Activated effector memory CD4-positive, alpha-beta T cell treated with Interleukin-2 at 50 U/mL for 16 hours (primary cell): Measurements from ENCODE around the gene LRMDA.

Experiments used
- DNase-seq: peaks from one replicate; pipeline ENCODE4 v3.0.0-alpha.2; 2020

LRMDA gene

GRCh38 chr10:75682649-75683557, 251.5 kb downstream of the LRMDA start:
- DNase-seq, result no peak

DNA sequence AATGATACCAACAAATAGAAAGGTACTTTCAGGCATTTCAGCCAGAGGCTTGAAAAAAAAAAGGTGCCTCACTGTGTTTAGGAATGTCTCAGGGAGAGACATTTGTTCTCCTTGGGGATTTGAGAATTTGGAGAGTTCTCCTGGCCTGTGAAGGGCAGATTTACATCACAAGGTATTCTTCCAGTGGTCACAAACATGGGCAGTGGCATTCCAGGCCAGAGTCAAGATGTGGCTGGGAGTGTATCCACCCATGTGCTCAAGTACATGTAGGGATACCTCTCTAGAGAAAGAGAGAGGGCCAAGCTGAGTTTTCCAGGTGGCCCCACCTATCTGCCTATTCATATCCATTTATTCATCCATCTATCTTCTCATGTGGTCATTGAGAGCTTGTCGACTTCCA, 253.8 kb downstream of the LRMDA start:
- DNase-seq, result no peak

DNA sequence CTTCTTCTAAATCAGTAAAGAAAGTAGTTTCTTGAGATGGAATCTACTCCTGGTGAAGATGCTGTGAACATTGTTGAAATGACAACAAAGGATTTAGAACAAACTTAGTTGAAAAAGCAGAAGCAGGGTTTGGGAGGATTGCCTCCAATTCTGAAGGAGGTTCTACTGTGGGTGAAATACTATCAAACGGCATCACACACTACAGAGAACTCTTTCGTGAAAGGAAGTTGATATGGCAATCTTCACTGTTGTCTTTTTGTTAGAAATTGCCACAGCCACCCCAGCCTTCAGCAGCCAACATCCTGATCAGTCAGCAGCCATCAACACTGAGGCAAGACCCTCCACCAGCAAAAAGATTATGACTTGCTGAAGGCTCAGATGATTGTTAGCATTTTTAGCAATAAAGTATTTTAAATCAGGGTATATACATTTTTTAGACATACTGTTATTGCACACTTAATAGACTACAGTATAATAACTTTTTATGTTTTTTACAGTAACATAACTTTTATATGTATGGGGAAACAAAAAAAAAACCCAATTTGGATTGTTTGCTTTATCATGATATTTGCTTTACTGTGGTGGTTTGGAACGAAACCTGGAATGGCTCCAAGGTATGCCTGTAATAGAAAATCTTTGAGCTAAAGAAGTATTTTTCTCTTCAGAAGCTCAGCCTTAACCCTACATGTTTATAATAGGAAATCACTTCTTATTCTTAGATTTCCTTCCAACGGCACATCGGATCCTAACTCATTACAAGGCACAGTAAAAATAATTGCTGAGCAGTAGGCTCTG, 257.3 kb downstream of the LRMDA start:
- DNase-seq, result no peak

GRCh38 chr10:75693489-75693888, 262.1 kb downstream of the LRMDA start:
- no peak for DNase-seq

DNA sequence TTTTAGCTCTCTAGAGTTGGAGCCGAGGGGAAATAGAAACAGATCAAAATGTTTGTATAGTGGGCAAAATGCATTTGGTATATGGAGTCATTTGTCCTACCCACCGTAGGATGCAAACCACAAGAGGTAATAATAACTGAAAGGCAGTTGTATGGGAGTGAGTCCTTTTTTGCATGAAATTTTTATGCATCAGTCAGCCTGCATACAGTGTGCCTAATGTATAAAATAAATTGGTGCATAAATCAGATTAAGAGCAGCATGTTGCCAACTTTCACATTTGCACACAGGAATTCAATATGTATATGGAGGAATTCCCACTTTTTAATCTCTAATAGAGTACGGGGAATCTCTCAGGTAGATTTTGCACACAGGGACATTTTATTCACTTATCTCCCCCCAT, 262.8 kb downstream of the LRMDA start:
- no peak for DNase-seq

DNA sequence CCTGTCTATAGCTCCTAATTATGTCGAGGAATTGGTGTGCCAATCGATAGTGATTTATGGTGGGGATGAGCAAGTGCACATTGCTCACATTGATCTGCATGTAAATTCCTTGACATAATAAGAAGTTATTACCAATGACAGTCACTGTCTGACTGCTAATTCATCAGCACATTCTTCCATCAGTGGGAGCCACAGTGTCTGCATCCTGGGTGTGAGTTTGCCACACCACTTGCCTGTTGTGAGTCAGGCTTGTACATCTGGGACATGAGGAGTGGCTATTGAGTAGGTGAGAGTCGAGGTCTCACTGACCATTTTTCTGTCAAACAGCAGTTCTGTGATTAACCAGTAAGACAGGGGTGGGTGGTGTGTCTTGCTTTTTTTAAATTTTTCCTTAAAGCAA, 263.4 kb downstream of the LRMDA start:
- DNase-seq, result no peak

- DNase-seq, result no peak
Observed at GRCh38 chr10:75695994-75696393, 264.6 kb downstream of the LRMDA start.

GRCh38 chr10:75696536-75696935, 265.1 kb downstream of the LRMDA start:
- no peak for DNase-seq

- no peak for DNase-seq
Observed at GRCh38 chr10:75703191-75703854, 271.9 kb downstream of the LRMDA start.

- DNase-seq, result no peak
Observed at GRCh38 chr10:75705426-75705825, 274.0 kb downstream of the LRMDA start.

DNA sequence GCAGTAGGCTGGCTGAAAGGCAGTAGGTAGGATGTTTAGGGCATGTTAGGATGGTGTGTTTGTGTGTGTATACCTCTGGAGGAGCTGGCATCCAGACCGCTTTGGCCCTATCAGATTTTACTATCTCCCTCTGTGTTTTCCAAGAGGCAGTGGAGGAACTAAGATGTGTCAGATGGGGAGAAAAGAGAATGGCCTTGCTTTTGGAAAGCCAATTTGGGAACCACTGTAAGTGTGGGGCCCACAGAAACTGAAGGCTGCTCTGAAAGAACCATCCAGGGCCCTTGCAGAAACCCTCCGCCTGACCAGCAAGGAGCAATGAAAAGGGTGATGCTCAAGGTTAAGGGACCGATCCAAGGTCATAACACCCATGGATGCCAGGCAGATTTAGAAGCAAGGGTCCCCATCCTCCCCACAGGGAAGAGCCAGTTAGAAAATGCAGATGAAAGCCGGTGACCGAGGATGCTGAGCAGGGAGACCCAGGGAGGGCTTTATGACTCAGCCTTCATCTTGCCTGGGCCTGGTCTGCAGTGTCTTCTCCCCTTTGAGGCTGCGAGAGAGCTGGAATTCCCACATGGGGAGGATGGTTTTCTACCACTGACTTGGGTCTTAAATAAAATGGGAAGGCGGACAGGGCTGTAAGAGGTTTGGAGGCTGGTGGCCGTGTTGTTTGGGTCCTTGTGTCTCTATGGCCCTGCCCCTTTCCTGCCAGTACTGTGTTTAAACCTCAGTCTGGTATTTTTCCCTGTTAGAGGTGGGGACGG, 275.8 kb downstream of the LRMDA start:
- DNase-seq, result no peak

- DNase-seq, result no peak
Observed at GRCh38 chr10:75708060-75708459, 276.6 kb downstream of the LRMDA start.

DNA sequence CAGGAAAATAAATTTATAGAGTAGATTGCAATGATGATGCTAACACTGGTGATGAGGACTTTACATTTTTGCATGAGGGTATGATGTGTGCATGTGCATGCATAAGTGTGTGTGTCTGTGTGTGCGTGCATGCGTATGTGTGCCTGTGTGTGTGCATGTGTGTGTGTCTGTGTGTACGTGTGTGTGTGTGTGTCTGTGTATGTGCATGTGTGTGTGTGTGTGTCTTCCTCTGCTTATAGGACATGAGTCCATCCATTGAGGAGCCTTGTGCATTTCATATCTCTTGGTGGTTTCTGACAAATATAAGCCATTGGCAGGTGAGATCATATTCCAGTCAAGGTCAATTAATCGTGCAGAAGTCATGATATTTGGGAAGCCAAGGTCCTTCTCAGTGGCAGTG, 277.8 kb downstream of the LRMDA start:
- DNase-seq, result no peak

GRCh38 chr10:75709811-75710210, 278.4 kb downstream of the LRMDA start:
- DNase-seq, result no peak

GRCh38 chr10:75712242-75712880, 280.9 kb downstream of the LRMDA start:
- DNase-seq, result no peak

DNA sequence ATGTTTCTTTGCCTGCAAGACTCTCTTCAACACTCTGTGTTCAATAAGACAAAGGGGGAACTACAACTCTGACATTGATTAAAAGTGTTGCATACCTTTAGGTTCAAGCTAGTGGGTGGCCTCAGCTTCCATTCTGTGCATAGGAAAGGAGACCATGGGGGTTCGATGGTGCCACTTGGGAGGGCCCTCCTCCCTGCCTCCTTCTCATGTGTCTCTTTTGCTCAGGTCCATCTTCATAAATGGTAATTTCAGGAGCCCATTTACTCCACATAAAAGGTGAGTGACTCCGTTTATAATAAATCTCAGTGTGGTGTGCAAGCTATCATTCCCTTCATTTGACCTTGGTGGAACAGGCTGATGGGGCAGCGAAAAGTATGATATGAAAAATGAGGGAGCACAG, 285.1 kb downstream of the LRMDA start:
- DNase-seq, result no peak

DNA sequence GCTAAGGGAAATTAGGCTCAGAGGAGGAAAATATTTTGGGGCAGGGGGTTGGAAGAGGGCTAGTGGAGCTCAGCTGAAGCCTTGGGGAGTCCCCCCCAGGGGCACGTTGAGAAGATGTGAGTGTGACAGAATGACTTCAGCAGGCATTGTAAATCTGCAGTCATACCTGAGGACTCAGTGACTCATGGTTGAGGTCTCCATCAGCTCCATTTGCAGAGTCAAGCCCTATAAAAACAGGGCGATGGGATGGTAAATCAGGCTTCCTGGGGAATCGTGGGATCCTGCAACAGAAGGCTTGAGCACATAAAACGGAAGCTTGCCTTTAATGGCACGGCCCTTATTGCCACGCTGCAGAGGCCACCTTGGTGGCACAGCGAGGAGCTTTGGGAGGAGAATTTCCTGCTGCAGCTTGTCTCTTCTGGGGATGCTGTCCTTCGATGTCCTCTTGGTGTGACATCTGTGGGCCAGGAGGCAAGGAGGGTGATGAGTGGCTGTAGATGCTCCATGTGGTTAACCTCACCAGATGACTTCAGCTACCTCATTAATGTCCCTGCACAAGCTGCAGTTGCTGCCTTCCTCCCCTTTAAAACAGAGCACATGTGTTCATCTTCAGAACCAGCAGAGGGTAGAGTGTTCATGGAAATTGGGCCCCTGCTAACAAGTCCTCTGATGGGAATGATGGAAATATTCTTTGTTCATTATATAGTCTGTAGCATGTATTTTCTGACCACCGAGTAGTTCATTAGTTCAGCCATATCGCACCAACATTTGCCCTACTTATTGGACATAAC, 285.9 kb downstream of the LRMDA start:
- no peak for DNase-seq

DNA sequence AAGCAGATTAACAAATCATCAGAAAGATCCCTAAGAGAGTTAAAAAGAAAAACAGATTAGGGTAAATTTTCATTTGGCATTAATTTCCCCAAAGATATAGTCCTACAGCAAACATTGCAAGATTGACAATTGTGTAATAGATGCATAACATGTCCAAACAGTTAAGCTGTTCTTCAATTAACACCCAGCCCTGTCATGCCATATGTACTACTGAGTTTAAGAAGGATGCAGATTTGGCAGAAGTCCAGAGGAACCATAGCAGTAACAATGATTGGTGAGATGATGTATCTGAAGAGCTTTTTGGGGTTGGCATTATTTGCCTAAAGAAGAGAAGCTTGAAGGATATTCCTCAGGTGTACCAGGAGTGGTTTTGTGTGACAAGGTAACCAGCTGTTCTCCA, 287.6 kb downstream of the LRMDA start:
- no peak for DNase-seq

DNA sequence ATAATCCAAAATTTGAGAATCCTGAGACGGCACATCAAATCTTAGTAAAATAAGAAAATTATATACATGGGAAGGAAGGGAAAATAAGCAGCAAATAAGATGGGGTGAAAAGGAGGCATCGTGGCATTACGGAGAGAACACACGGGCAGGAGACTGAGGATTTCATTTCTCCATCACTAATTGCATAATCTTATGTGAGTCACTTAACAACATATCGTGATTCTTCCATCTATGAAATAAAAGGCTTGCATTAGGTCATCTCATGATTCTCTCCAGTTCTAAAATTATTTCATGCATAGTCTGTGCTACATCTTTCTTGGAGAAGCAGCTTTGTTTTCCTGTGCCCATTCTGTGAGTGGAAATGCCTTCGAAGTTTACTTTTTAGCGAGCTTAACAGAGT, 288.7 kb downstream of the LRMDA start:
- no peak for DNase-seq

- no peak for DNase-seq
Observed at GRCh38 chr10:75722020-75722419, 290.6 kb downstream of the LRMDA start.

DNA sequence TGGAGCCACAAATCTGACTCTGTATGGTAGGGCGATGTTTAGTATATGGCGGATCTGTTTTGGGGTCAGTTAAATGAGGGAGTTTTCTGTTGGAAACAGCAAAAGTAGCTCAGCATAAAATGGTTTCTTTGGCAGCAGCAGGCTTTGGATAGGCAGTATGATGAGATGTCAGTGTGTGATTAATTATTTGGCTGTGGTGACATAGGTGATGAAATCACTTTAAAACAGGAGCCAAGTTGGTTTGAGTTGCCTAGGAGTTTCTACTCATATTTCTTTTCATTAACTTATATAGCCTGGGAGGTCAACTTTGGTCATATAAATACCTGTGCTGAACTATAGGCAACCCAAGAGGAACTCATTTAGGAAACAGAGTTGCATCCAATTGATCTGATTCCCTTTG, 291.2 kb downstream of the LRMDA start:
- DNase-seq, result no peak
